ENCODE results near the gene ZNF473. TPM values are rescaled to one million over a fixed set of nuclear protein-coding genes. Genes with fewer than 3 reads are reported as not detected.

The ZNF473 gene
- total RNA-seq, 1 experiment from 2014 or later: 11.7 TPM

DNA sequence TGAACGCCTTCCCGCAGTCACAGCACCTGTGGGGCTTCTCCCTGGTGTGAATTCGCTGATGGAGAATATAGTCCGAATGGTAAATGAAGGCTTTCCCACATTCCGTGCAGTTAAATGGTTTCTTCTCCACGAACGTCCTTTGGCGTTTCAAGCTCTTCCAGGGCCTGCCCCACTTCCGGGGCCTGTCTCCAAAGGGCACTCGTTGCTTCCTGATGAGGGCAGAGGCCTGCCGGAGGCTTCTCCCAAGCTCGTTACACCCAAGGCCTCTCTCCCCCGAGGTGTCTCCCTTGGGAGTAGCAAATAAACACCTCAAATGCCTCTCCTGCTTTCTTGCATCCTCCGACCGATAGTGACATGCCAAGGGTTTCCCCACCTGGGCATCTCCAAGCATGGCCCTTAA is 34.3 kb downstream of the ZNF473 start:
- Histone ChIP-seq H3K27me3 (ENCODE audit: control insufficient read depth, insufficient read depth, low read length) (no peaks in the 10 kb centered on the region), H3K4me3 (ENCODE audit: low read depth in 2 of 2, low read length in 2 of 2) (no peak overlapping the region), H3K36me3 (ENCODE audit: control insufficient read depth, insufficient read depth, low read length) (no peaks in the 10 kb centered on the region), H3K9me3 (ENCODE audit: control insufficient read depth, insufficient read depth, low read depth, low read length) (peaks cover 18% of the 10 kb centered on the region), H3K4me1 (ENCODE audit: control insufficient read depth, insufficient read depth, low read length) (no peaks in the 10 kb centered on the region), H3K27ac (ENCODE audit: low read length) (no peak overlapping the region)
- CTCF ChIA-PET: no interaction called here
- DNase-seq (ENCODE audit: low read depth, low spot score) (no peak), ATAC-seq (no peak)
- POLR2A ChIA-PET: no interaction called here
- intact Hi-C loops (cut with micrococcal nuclease; ENCODE audit: unreplicated experiment): no loop called here
- in situ Hi-C loops (cut with HindIII; ENCODE audit: low pct_unique_long_range_greater_than_20kb, low sequenced_read_pairs): no loop called here
- no TSS peak for BruUV-seq (replicated peaks)
- TF ChIP-seq TCF7L2 (IDR thresholded peaks at IDR 0.05; ENCODE audit: low read depth, low read length) (no peak), SIN3A (IDR thresholded peaks at IDR 0.05; ENCODE audit: borderline replicate concordance, insufficient read depth, low read depth, low read length) (no peak), POLR2AphosphoS5 (IDR thresholded peaks at IDR 0.05; ENCODE audit: low read depth, low read length) (no peak)

GRCh38 chr19:50061650-50062049 is 35.8 kb downstream of the ZNF473 start:
- H3K27me3 ChIP-seq (ENCODE audit: control insufficient read depth, insufficient read depth, low read length): no peaks in the 10 kb centered on the region
- no peak overlapping the region for H3K27ac ChIP-seq (ENCODE audit: low read length)
- DNase-seq (ENCODE audit: low read depth, low spot score) (no peak), ATAC-seq (no peak)
- no TSS peak for BruUV-seq (replicated peaks)
- POLR2A ChIA-PET: no interaction called here
- CTCF ChIA-PET: no interaction called here
- in situ Hi-C loops (cut with HindIII; ENCODE audit: low pct_unique_long_range_greater_than_20kb, low sequenced_read_pairs): no loop called here
- H3K4me1 ChIP-seq (ENCODE audit: control insufficient read depth, insufficient read depth, low read length): no peaks in the 10 kb centered on the region
- H3K9me3 ChIP-seq (ENCODE audit: control insufficient read depth, insufficient read depth, low read depth, low read length): peaks cover 18% of the 10 kb centered on the region
- H3K36me3 ChIP-seq (ENCODE audit: control insufficient read depth, insufficient read depth, low read length): no peaks in the 10 kb centered on the region
- TF ChIP-seq, protein P1, sequence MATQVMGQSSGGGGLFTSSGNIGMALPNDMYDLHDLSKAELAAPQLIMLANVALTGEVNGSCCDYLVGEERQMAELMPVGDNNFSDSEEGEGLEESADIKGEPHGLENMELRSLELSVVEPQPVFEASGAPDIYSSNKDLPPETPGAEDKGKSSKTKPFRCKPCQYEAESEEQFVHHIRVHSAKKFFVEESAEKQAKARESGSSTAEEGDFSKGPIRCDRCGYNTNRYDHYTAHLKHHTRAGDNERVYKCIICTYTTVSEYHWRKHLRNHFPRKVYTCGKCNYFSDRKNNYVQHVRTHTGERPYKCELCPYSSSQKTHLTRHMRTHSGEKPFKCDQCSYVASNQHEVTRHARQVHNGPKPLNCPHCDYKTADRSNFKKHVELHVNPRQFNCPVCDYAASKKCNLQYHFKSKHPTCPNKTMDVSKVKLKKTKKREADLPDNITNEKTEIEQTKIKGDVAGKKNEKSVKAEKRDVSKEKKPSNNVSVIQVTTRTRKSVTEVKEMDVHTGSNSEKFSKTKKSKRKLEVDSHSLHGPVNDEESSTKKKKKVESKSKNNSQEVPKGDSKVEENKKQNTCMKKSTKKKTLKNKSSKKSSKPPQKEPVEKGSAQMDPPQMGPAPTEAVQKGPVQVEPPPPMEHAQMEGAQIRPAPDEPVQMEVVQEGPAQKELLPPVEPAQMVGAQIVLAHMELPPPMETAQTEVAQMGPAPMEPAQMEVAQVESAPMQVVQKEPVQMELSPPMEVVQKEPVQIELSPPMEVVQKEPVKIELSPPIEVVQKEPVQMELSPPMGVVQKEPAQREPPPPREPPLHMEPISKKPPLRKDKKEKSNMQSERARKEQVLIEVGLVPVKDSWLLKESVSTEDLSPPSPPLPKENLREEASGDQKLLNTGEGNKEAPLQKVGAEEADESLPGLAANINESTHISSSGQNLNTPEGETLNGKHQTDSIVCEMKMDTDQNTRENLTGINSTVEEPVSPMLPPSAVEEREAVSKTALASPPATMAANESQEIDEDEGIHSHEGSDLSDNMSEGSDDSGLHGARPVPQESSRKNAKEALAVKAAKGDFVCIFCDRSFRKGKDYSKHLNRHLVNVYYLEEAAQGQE (IDR thresholded peaks at IDR 0.05; ENCODE audit: insufficient read depth in 1 of 2, low read depth in 2 of 2, low read length in 1 of 2): no peak
- no peak for TF ChIP-seq TCF7L2 (IDR thresholded peaks at IDR 0.05; ENCODE audit: low read depth, low read length)
- TF ChIP-seq, protein P2, sequence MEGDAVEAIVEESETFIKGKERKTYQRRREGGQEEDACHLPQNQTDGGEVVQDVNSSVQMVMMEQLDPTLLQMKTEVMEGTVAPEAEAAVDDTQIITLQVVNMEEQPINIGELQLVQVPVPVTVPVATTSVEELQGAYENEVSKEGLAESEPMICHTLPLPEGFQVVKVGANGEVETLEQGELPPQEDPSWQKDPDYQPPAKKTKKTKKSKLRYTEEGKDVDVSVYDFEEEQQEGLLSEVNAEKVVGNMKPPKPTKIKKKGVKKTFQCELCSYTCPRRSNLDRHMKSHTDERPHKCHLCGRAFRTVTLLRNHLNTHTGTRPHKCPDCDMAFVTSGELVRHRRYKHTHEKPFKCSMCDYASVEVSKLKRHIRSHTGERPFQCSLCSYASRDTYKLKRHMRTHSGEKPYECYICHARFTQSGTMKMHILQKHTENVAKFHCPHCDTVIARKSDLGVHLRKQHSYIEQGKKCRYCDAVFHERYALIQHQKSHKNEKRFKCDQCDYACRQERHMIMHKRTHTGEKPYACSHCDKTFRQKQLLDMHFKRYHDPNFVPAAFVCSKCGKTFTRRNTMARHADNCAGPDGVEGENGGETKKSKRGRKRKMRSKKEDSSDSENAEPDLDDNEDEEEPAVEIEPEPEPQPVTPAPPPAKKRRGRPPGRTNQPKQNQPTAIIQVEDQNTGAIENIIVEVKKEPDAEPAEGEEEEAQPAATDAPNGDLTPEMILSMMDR (IDR thresholded peaks at IDR 0.05): no peak
- TF ChIP-seq SIN3A (IDR thresholded peaks at IDR 0.05; ENCODE audit: borderline replicate concordance, insufficient read depth, low read depth, low read length): no peak
- no peak for TF ChIP-seq POLR2AphosphoS5 (IDR thresholded peaks at IDR 0.05; ENCODE audit: low read depth, low read length)
- intact Hi-C loops (cut with micrococcal nuclease; ENCODE audit: unreplicated experiment): no loop called here
- H3K4me3 ChIP-seq (ENCODE audit: low read depth in 2 of 2, low read length in 2 of 2): no peak overlapping the region

DNA sequence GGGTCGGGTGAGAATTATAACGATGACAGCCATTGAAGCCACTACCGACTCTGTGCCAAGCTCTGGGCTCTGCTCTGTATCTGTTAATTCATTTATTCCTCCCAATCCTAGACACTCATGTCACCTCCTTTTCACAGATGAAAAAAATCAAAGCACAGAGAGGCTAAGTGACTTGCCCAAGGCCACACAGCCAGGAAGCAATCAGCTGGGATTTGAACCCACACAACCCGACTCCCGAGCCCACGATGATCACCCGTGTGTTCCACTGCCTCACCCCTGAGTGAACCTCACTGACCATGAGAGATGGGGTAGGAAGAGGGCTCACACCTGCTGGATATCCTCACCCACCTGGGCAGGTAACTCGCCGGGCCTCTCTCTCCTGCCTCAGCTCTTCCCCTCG is 40.1 kb downstream of the ZNF473 start:
- in situ Hi-C loops (cut with HindIII; ENCODE audit: low pct_unique_long_range_greater_than_20kb, low sequenced_read_pairs): no loop called here
- CTCF ChIA-PET: no interaction called here

More for the DNA sequence above, 40.1 kb downstream of the ZNF473 start:
- Histone ChIP-seq H3K27ac (ENCODE audit: low read length) (no peak overlapping the region), H3K4me3 (ENCODE audit: low read depth in 2 of 2, low read length in 2 of 2) (no peak overlapping the region), H3K4me1 (ENCODE audit: control insufficient read depth, insufficient read depth, low read length) (no peaks in the 10 kb centered on the region), H3K36me3 (ENCODE audit: control insufficient read depth, insufficient read depth, low read length) (no peaks in the 10 kb centered on the region), H3K9me3 (ENCODE audit: control insufficient read depth, insufficient read depth, low read depth, low read length) (no peaks in the 10 kb centered on the region), H3K27me3 (ENCODE audit: control insufficient read depth, insufficient read depth, low read length) (no peaks in the 10 kb centered on the region)
- TF ChIP-seq SIN3A (IDR thresholded peaks at IDR 0.05; ENCODE audit: borderline replicate concordance, insufficient read depth, low read depth, low read length) (no peak), POLR2AphosphoS5 (IDR thresholded peaks at IDR 0.05; ENCODE audit: low read depth, low read length) (no peak)
- TF ChIP-seq, protein P1 (IDR thresholded peaks at IDR 0.05; ENCODE audit: insufficient read depth in 1 of 2, low read depth in 2 of 2, low read length in 1 of 2): no peak
- intact Hi-C loops (cut with micrococcal nuclease; ENCODE audit: unreplicated experiment): no loop called here
- DNase-seq (ENCODE audit: low read depth, low spot score): no peak
- POLR2A ChIA-PET: interaction anchor here (0.5 to 0.6 kb wide), 2 partner anchors 8 to 10 kb away, joined by 4 to 6 read pairs; no protein-coding TSS in a partner anchor
- BruUV-seq (replicated peaks): no TSS peak
- no peak for ATAC-seq

Data from Panc1 (cell line).